Common myeloid progenitor, CD34-positive (primary cell): ENCODE measurements around the gene PIK3AP1.
A peak's percentile ranks its signal among the peaks of the same experiment; 100 is the strongest.

Experiments used
- CTCF ChIA-PET: fragments of 350-600 bp; sonication (Branson Sonifier 250); formaldehyde crosslinking; loops from one replicate; lab custom pipeline; 2021; ENCODE audit warnings: antibody characterized with exemption; lab: Charles Lee
- POLR2A ChIA-PET: fragments of 350-600 bp; sonication (Branson Sonifier 250); formaldehyde crosslinking; loops from one replicate; lab custom pipeline; 2021; ENCODE audit warnings: antibody characterized with exemption; lab: Charles Lee
- DNase-seq, 3 donors: peaks; one replicate each; pipeline versions ENCODE4 v3.0.0 to v3.0.0-alpha.2; 2013
- H3K27ac ChIP-seq, 2 experiments: 1 replicate in 1 of 2; 2 replicates in 1 of 2; pipeline ENCODE4 v1.7.0; 2013; ENCODE audit warnings: inconsistent platforms in 2 of 2, low read length in 2 of 2, mild to moderate bottlenecking in 2 of 2, low read depth in 1 of 2, moderate library complexity in 1 of 2; ENCODE audit not compliant: severe bottlenecking in 2 of 2, insufficient read depth in 1 of 2, poor library complexity in 1 of 2
- H3K27me3 ChIP-seq, 5 experiments: replicated peaks in 2 of 5; 1 replicate in 3 of 5; 2 replicates in 2 of 5; pipeline versions ENCODE4 v1.6.1 to v1.7.0; 2013; ENCODE audit warnings: low read length in 4 of 5, mild to moderate bottlenecking in 2 of 5, moderate library complexity in 2 of 5, inconsistent platforms in 1 of 5; ENCODE audit not compliant: insufficient read depth in 5 of 5, control insufficient read depth in 4 of 5
- H3K36me3 ChIP-seq, 4 experiments: 1 replicate in 2 of 4; 2 replicates in 2 of 4; pipeline versions ENCODE4 v1.6.1 to v1.7.0; 2013; ENCODE audit warnings: low read length in 3 of 4, control low read depth in 1 of 4, mild to moderate bottlenecking in 1 of 4; ENCODE audit not compliant: control insufficient read depth in 4 of 4, insufficient read depth in 4 of 4
- H3K4me1 ChIP-seq, 4 experiments: 1 replicate in 3 of 4; 2 replicates in 1 of 4; pipeline versions ENCODE4 v1.6.1 to v1.7.1; 2013; ENCODE audit warnings: low read length in 3 of 4, mild to moderate bottlenecking in 3 of 4, control low read depth in 1 of 4, inconsistent platforms in 1 of 4, moderate library complexity in 1 of 4; ENCODE audit not compliant: control insufficient read depth in 4 of 4, insufficient read depth in 4 of 4; ENCODE audit errors: control extremely low read depth in 1 of 4
- H3K4me3 ChIP-seq, 7 experiments: 1 replicate in 4 of 7; 2 replicates in 3 of 7; pipeline versions ENCODE4 v1.5.1 to v1.7.0; 2013; ENCODE audit warnings: mild to moderate bottlenecking in 7 of 7, low read length in 6 of 7, moderate library complexity in 6 of 7, inconsistent platforms in 2 of 7, low read depth in 2 of 7, control low read depth in 1 of 7; ENCODE audit not compliant: insufficient read depth in 4 of 7, control insufficient read depth in 1 of 7; ENCODE audit errors: extremely low read depth in 1 of 7
- H3K9me3 ChIP-seq, 5 experiments: 1 replicate in 4 of 5; 2 replicates in 1 of 5; pipeline versions ENCODE4 v1.6.1 to v1.7.1; 2013; ENCODE audit warnings: low read length in 4 of 5, mild to moderate bottlenecking in 2 of 5, inconsistent platforms in 1 of 5, low read depth in 1 of 5, moderate library complexity in 1 of 5; ENCODE audit not compliant: control insufficient read depth in 4 of 5, insufficient read depth in 2 of 5; ENCODE audit errors: control extremely low read depth in 1 of 5
- WGBS: methylation state at CpG from one replicate; pipeline ENCODE4 v1.1.5; 2013; ENCODE audit not compliant: insufficient coverage; 5-methylcytosine and 5-hydroxymethylcytosine counted together

The PIK3AP1 gene

DNA sequence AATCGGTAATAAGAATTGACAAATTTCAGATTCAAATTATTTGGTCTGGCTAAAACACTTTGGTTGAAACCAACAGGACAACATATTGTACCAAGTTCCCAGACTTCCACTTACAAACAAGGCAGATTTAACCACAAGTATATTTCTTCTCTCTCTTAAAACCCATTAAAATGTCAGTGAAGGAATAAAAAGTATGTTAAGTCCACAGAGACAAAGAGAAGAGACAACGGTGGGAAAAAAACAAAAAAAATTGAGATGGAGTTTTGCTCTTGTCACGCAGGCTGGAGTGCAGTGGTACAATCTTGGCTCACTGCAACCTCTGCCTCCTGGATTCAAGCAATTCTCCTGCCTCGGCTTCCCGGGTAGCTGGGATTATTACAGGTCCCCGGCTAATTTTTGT, 149.8 kb downstream of the PIK3AP1 start:
- H3K27ac ChIP-seq, result no peak overlapping the region
- H3K36me3 ChIP-seq, result peaks cover 5 to 35% (median 22%) of the 10 kb centered on the region in 4 experiments
- H3K9me3 ChIP-seq, result no peaks in the 10 kb centered on the region
- no peaks in the 10 kb centered on the region for H3K27me3 ChIP-seq
- ChIA-PET CTCF (interaction anchor here (0.8 to 1.4 kb wide), 4 partner anchors 8 to 26 kb away, joined by 3 to 4 read pairs (median 3); no protein-coding TSS in a partner anchor), POLR2A (no interaction called here)
- no peaks in the 10 kb centered on the region for H3K4me1 ChIP-seq
- DNase-seq, result no peak
- no peak overlapping the region for H3K4me3 ChIP-seq
- WGBS, result 97% methylated on average over 5 of the region's 6 CpGs

- WGBS, result no CpG with 5 or more reads among the region's 1 CpG
- POLR2A ChIA-PET, result no interaction called here
- no peak for DNase-seq
- Histone ChIP-seq H3K9me3 (no peaks in the 10 kb centered on the region), H3K27me3 (no peaks in the 10 kb centered on the region), H3K27ac (no peak overlapping the region), H3K36me3 (peaks cover 6 to 34% (median 18%) of the 10 kb centered on the region in 4 experiments), H3K4me3 (no peak overlapping the region), H3K4me1 (no peaks in the 10 kb centered on the region)
- CTCF ChIA-PET, result no interaction called here
These were observed 151.9 kb downstream of the PIK3AP1 start for GRCh38 chr10:96568402-96568801.

DNA sequence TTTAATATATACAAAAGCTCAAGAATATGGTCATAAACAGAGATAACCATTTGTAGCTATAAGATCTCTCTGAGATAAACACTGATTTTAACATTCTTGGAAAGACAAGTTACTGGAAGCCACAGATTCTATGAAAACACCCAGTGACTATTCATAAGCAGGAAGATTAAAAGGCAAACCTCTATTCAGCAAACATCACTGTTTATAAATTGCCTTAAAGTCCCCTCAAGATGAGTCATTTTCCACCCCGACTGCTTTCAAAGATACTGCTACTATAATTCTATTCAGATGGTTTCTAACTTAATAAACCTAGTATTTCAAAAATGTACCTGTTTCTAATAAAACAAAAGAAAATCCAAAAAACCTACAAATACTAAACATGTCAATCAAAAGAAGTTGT, 154.5 kb downstream of the PIK3AP1 start:
- ChIA-PET POLR2A (no interaction called here), CTCF (interaction anchor here (1.8 kb wide), 1 partner anchor 9 kb away, joined by 6 read pairs; no protein-coding TSS in a partner anchor)
- H3K9me3 ChIP-seq, result no peaks in the 10 kb centered on the region
- WGBS, result no CpG with 5 or more reads among the region's 1 CpG
- no peak for DNase-seq
- no peaks in the 10 kb centered on the region for H3K4me1 ChIP-seq
- H3K27me3 ChIP-seq, result no peaks in the 10 kb centered on the region
- no peak overlapping the region for H3K27ac ChIP-seq
- H3K36me3 ChIP-seq, result peaks cover 12 to 48% (median 27%) of the 10 kb centered on the region in 4 experiments
- H3K4me3 ChIP-seq, result no peak overlapping the region

DNA sequence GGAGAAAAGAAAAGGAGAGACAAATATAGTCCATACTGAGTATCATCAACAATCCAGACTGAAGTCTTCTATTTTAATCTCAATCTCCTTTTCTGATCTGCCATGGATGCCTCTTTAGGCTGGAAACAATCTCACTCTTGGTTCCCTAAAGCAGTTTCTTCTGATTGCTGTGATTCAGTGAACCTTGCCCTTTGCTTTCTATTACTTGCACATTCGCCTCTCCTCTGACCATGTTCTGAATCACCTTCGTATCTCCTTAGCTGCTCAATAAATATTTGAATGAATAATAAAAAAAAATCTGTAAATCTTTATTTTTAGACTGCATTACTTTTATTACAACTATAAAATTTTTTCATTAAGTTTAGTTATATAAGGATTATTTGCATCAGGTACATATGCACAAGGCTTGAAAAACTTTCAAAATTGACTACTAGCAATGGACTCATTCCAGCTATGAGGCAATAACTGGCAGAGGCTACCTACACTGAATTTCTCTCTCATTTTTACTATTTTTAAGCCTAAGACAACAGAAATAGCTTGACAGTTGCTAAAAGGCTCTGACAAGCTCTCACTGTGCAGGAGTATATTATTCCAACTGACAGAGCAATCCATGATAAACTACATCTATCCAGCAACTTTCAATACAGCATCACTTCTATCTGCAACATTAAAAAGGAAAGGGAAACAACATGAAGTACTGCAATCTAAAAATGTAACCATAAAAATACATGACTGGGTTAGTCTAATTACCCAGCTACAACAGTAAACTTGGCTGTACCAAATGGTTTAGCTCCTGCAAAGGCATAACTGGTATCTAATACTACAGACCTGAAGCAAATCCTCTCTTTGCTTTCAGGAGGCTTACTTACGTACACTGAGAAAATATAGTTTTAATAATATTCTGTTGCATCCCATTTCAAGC, 159.1 kb downstream of the PIK3AP1 start:
- no CpG with 5 or more reads among the region's 3 CpGs for WGBS
- POLR2A ChIA-PET, result interaction anchor here (0.6 kb wide), 1 partner anchor 20 kb away, joined by 3 read pairs; no protein-coding TSS in a partner anchor
- no peaks in the 10 kb centered on the region for H3K9me3 ChIP-seq
- H3K4me3 ChIP-seq, result no peak overlapping the region
- no peak overlapping the region for H3K27ac ChIP-seq
- DNase-seq, result no peak
- CTCF ChIA-PET, result interaction anchor here (0.9 to 1.4 kb wide), 2 partner anchors 11 to 13 kb away, joined by 3 to 7 read pairs; no protein-coding TSS in a partner anchor
- no peaks in the 10 kb centered on the region for H3K4me1 ChIP-seq
- H3K36me3 ChIP-seq, result peaks cover 10 to 63% (median 33%) of the 10 kb centered on the region in 4 experiments
- H3K27me3 ChIP-seq, result no peaks in the 10 kb centered on the region

DNA sequence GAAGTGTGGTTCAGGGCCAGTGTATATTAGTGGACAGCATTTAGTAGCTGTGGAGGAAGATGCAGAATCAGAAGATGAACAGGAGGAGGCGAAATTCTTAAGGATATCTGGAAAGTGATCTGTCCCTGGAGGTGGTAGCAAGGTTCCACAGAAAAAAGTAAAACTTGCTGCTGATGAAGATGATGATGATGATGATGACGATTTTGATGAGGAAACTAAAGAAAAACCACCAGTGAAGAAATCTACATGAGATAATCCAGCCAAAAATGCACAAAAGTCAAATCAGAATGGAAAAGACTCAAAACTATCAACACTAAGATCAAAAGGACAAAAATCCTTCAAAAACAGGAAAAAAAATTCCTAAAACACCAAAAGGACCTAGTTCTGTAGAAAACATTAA, 159.8 kb downstream of the PIK3AP1 start:
- DNase-seq, result no peak
- H3K4me3 ChIP-seq, result no peak overlapping the region
- H3K27ac ChIP-seq, result no peak overlapping the region
- H3K36me3 ChIP-seq, result peaks cover 10 to 63% (median 33%) of the 10 kb centered on the region in 4 experiments
- H3K4me1 ChIP-seq, result no peaks in the 10 kb centered on the region
- no peaks in the 10 kb centered on the region for H3K9me3 ChIP-seq
- 100% methylated on average over 1 of the region's 2 CpGs for WGBS
- ChIA-PET CTCF (no interaction called here), POLR2A (no interaction called here)
- no peaks in the 10 kb centered on the region for H3K27me3 ChIP-seq

DNA sequence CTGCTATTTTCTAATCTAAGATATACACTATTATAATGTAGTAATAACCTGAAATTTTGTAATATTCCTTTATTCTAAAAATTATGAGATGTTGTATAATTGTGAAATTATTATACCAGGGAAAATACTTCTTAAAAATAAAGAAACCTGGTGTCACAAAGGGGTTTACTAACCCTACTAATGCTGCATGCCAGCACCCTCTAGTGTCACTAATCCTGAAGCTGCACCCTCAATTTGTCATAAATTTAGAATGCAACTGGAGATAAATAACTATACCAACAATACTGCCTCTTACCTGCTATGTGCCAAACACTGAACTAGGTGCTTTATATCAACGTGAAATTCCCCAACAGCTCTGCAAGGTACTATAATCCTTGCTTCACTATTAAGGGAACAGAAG, 164.3 kb downstream of the PIK3AP1 start:
- Histone ChIP-seq H3K9me3 (no peaks in the 10 kb centered on the region), H3K27me3 (no peaks in the 10 kb centered on the region), H3K27ac (no peak overlapping the region), H3K4me3 (no peak overlapping the region), H3K4me1 (no peaks in the 10 kb centered on the region), H3K36me3 (peaks cover 15 to 54% (median 36%) of the 10 kb centered on the region in 4 experiments)
- ChIA-PET POLR2A (no interaction called here), CTCF (interaction anchor here (0.9 to 2.4 kb wide), 10 partner anchors 10 to 181 kb away, joined by 3 to 10 read pairs (median 4); no protein-coding TSS in a partner anchor)
- peak; percentile 30 to 59 (median 54) for DNase-seq
- 86% methylated on average over 1 of the region's 1 CpG for WGBS

DNA sequence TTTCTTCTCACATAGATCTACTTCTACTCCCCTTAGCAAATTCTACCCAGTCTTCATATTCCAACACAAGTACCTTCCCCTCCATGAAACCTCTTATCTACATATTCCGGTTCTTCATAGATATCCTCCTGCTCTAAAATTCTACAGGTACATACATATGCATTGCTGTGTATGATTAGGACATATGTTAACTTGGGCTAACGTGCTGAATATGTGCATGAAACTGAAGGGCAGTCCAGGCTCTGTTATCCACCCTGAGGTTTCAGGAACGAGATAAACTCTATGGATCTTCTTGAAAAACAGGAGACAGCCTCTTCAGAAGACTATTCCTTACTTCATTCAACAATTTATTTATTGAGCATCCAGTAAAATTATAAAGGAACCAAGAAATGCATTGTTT, 165.0 kb downstream of the PIK3AP1 start:
- H3K9me3 ChIP-seq, result no peaks in the 10 kb centered on the region
- no peak overlapping the region for H3K27ac ChIP-seq
- ChIA-PET CTCF (interaction anchor here (1.0 to 1.4 kb wide), 2 partner anchors 161 to 181 kb away, joined by 4 to 5 read pairs; no protein-coding TSS in a partner anchor), POLR2A (no interaction called here)
- no peaks in the 10 kb centered on the region for H3K4me1 ChIP-seq
- DNase-seq, result no peak
- 100% methylated on average over 2 of the region's 3 CpGs for WGBS
- no peaks in the 10 kb centered on the region for H3K27me3 ChIP-seq
- H3K4me3 ChIP-seq, result no peak overlapping the region
- peaks cover 16 to 50% (median 37%) of the 10 kb centered on the region in 4 experiments for H3K36me3 ChIP-seq
